HUDEP-2 (cell line): ENCODE measurements around the gene CPZ.

ENCODE experiments used
- DNase-seq, 76 experiments: peaks; one replicate each; lab custom pipeline; 2025; ENCODE audit not compliant: unreplicated experiment in 76 of 76; lab: John Stamatoyannopoulos, UW

CPZ gene

GRCh38 chr4:8593264-8594096 lies 915 bp downstream of the CPZ start:
- no peak for DNase-seq

GRCh38 chr4:8594097-8595038 lies 1.8 kb downstream of the CPZ start:
- DNase-seq, result peak in 39 of 76 experiments; percentile 1 to 65 (median 23)

- no peak for DNase-seq
Measured at GRCh38 chr4:8595237-8596087, 2.9 kb downstream of the CPZ start.

GRCh38 chr4:8596891-8597290 lies 4.3 kb downstream of the CPZ start:
- no peak for DNase-seq

GRCh38 chr4:8597319-8597718 lies 4.8 kb downstream of the CPZ start:
- DNase-seq, result no peak

GRCh38 chr4:8597791-8598190 lies 5.2 kb downstream of the CPZ start:
- DNase-seq, result no peak

- no peak for DNase-seq
Measured at GRCh38 chr4:8598391-8599090, 6.0 kb downstream of the CPZ start.

- no peak for DNase-seq
Measured at GRCh38 chr4:8599091-8599460, 6.5 kb downstream of the CPZ start.

GRCh38 chr4:8599657-8600056 lies 7.1 kb downstream of the CPZ start:
- DNase-seq, result peak in 9 of 76 experiments; percentile 12 to 71 (median 41)

GRCh38 chr4:8600266-8600665 lies 7.7 kb downstream of the CPZ start:
- DNase-seq, result no peak

- no peak for DNase-seq
Measured at GRCh38 chr4:8600686-8601085, 8.1 kb downstream of the CPZ start.

GRCh38 chr4:8601086-8601485 lies 8.5 kb downstream of the CPZ start:
- no peak for DNase-seq

- DNase-seq, result no peak
Measured at GRCh38 chr4:8601556-8601955, 9.0 kb downstream of the CPZ start.

- DNase-seq, result no peak
Measured at GRCh38 chr4:8602686-8603430, 10.3 kb downstream of the CPZ start.

- DNase-seq, result no peak
Measured at GRCh38 chr4:8603931-8604330, 11.4 kb downstream of the CPZ start.

GRCh38 chr4:8605289-8605688 lies 12.7 kb downstream of the CPZ start:
- no peak for DNase-seq

GRCh38 chr4:8606476-8606875 lies 13.9 kb downstream of the CPZ start:
- DNase-seq, result no peak

GRCh38 chr4:8606966-8607365 lies 14.4 kb downstream of the CPZ start:
- no peak for DNase-seq
